ENCODE measurements around the gene GTPBP8. TPM values are rescaled to one million over a fixed set of nuclear protein-coding genes. Genes with fewer than 3 reads are reported as not detected.

Gene GTPBP8
- total and polyA plus RNA-seq, 2 of the 8 experiments (the other 6 are each of a cell fraction or from before 2014, with no cell fraction given): 25.8 to 27.6 TPM

DNA sequence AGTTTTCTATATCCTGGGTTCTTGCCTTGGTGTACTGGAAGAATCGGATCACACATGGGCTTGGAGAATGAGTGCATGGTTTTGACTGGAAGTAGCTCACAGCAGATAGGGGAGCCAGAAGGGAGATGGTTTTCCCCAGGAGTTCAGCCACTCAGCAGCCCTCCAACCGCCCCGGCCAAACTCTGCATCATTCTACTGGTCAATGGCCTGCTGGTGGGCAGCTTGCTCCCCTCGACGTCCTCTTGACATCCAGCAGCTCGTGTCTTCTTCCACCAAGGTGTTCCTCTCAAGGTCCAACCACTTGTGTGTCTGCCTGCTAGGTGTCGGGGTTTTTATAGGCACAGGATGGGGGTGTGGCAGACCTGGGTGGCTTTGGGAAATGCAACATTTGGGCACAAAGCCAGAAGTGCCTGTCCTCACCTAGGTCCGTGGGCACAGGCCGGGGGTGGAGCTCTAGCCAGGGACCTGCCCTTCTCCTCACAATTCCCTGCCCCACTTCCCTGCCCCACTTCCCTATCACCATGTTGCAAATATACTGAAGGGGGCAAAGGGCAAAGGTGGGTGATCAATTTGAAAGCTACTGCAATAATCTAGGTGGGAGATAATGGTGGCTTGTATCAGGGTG is 3.0 kb upstream of the GTPBP8 start (continued):
- TF ChIP-seq TEAD4 (IDR thresholded peaks at IDR 0.05; ENCODE audit: low read depth, low read length) (no peak), PHF8 (conservative IDR thresholded peaks at IDR 0.05; ENCODE audit: low read depth, low read length) (no peak), BACH1 (IDR thresholded peaks at IDR 0.05; ENCODE audit: low read length) (no peak)
- TF ChIP-seq, protein P1, sequence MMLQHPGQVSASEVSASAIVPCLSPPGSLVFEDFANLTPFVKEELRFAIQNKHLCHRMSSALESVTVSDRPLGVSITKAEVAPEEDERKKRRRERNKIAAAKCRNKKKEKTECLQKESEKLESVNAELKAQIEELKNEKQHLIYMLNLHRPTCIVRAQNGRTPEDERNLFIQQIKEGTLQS (IDR thresholded peaks at IDR 0.05; ENCODE audit: insufficient read depth, low read depth, low read length): no peak
- TF ChIP-seq, protein P2, sequence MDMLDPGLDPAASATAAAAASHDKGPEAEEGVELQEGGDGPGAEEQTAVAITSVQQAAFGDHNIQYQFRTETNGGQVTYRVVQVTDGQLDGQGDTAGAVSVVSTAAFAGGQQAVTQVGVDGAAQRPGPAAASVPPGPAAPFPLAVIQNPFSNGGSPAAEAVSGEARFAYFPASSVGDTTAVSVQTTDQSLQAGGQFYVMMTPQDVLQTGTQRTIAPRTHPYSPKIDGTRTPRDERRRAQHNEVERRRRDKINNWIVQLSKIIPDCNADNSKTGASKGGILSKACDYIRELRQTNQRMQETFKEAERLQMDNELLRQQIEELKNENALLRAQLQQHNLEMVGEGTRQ (IDR thresholded peaks at IDR 0.05; ENCODE audit: low read length): no peak
